Hepatocyte (in vitro differentiated cells): Measurements from ENCODE around the gene KDM4B.

ENCODE experiments used
- EZH2 ChIP-seq: fragments of 200-600 bp; sonication (generic); IDR thresholded peaks from 2 replicates; pipeline ENCODE4 v1.6.1; 2016; ENCODE audit warnings: antibody characterized with exemption, mild to moderate bottlenecking, borderline replicate concordance
- EZH2phosphoT487 ChIP-seq: fragments of 200-600 bp; sonication (generic); IDR thresholded peaks from one replicate; pipeline ENCODE4 v1.6.1; 2018; ENCODE audit warnings: antibody characterized with exemption, mild to moderate bottlenecking, low read depth, moderate library complexity; ENCODE audit not compliant: unreplicated experiment, severe bottlenecking
- TF ChIP-seq, protein P1 (sequence below): fragments of 200-600 bp; sonication (generic); IDR thresholded peaks from 2 replicates; pipeline ENCODE4 v1.5.1; 2016; ENCODE audit warnings: antibody characterized with exemption, mild to moderate bottlenecking; ENCODE audit not compliant: poor library complexity

DNA sequence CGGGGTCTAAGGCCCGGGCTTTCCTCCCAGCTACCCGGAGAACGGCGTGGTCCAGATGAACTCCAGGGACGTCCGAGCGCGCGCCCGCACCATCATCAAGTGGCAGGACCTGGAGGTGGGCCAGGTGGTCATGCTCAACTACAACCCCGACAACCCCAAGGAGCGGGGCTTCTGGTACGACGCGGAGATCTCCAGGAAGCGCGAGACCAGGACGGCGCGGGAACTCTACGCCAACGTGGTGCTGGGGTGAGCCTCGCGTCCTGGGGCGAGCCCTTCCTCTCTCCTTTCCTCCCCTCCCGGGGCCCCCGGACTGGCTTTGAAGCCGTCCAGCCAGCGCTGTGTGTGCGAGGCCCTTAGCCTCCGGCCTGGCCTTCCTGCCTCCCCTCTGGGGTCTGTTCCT lies 36.2 kb upstream of the KDM4B start:
- TF ChIP-seq, protein P1, sequence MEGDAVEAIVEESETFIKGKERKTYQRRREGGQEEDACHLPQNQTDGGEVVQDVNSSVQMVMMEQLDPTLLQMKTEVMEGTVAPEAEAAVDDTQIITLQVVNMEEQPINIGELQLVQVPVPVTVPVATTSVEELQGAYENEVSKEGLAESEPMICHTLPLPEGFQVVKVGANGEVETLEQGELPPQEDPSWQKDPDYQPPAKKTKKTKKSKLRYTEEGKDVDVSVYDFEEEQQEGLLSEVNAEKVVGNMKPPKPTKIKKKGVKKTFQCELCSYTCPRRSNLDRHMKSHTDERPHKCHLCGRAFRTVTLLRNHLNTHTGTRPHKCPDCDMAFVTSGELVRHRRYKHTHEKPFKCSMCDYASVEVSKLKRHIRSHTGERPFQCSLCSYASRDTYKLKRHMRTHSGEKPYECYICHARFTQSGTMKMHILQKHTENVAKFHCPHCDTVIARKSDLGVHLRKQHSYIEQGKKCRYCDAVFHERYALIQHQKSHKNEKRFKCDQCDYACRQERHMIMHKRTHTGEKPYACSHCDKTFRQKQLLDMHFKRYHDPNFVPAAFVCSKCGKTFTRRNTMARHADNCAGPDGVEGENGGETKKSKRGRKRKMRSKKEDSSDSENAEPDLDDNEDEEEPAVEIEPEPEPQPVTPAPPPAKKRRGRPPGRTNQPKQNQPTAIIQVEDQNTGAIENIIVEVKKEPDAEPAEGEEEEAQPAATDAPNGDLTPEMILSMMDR = no peak
- no peak for TF ChIP-seq EZH2phosphoT487
- TF ChIP-seq EZH2 = no peak
